Keratinocyte (primary cell): ENCODE measurements around the gene SPR.

Experiments
- EZH2 ChIP-seq: IDR thresholded peaks from one replicate; pipeline ENCODE4 v1.6.1; 2012; ENCODE audit warnings: inconsistent platforms, mild to moderate bottlenecking, low read length, moderate library complexity
- TF ChIP-seq, protein P1 (sequence below), 3 experiments: IDR thresholded peaks in 1 of 3; conservative IDR thresholded peaks in 1 of 3; optimal IDR thresholded peaks in 1 of 3; 2 replicates in 2 of 3; 3 replicates in 1 of 3; pipeline versions ENCODE3 to v1.5.1; 2011; ENCODE audit warnings: low read length in 3 of 3, mild to moderate bottlenecking in 3 of 3, moderate library complexity in 2 of 3, control low read depth in 1 of 3, inconsistent platforms in 1 of 3; ENCODE audit not compliant: insufficient read depth in 2 of 3; ENCODE audit errors: extremely low read depth in 1 of 3

- TF ChIP-seq, protein P1, sequence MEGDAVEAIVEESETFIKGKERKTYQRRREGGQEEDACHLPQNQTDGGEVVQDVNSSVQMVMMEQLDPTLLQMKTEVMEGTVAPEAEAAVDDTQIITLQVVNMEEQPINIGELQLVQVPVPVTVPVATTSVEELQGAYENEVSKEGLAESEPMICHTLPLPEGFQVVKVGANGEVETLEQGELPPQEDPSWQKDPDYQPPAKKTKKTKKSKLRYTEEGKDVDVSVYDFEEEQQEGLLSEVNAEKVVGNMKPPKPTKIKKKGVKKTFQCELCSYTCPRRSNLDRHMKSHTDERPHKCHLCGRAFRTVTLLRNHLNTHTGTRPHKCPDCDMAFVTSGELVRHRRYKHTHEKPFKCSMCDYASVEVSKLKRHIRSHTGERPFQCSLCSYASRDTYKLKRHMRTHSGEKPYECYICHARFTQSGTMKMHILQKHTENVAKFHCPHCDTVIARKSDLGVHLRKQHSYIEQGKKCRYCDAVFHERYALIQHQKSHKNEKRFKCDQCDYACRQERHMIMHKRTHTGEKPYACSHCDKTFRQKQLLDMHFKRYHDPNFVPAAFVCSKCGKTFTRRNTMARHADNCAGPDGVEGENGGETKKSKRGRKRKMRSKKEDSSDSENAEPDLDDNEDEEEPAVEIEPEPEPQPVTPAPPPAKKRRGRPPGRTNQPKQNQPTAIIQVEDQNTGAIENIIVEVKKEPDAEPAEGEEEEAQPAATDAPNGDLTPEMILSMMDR (optimal IDR thresholded peaks at IDR 0.05 in 1 of 3, IDR thresholded peaks at IDR 0.05 in 1 of 3, conservative IDR thresholded peaks at IDR 0.05 in 1 of 3; ENCODE audit: extremely low read depth in 1 of 3, insufficient read depth in 2 of 3, low read length in 3 of 3): no peak
- TF ChIP-seq EZH2: no peak
These were observed 9.2 kb downstream of the SPR start for GRCh38 chr2:72896446-72896845.
